HG03135 (cell line): Measurements from ENCODE around the gene IRF1.

Experiments used
- ATAC-seq: cut with Tn5 transposase; IDR thresholded peaks from one replicate; pipeline ENCODE4 v1.9.1; 2021; ENCODE audit warnings: mild to moderate bottlenecking, moderate library complexity; ENCODE audit not compliant: unreplicated experiment

Gene IRF1

DNA sequence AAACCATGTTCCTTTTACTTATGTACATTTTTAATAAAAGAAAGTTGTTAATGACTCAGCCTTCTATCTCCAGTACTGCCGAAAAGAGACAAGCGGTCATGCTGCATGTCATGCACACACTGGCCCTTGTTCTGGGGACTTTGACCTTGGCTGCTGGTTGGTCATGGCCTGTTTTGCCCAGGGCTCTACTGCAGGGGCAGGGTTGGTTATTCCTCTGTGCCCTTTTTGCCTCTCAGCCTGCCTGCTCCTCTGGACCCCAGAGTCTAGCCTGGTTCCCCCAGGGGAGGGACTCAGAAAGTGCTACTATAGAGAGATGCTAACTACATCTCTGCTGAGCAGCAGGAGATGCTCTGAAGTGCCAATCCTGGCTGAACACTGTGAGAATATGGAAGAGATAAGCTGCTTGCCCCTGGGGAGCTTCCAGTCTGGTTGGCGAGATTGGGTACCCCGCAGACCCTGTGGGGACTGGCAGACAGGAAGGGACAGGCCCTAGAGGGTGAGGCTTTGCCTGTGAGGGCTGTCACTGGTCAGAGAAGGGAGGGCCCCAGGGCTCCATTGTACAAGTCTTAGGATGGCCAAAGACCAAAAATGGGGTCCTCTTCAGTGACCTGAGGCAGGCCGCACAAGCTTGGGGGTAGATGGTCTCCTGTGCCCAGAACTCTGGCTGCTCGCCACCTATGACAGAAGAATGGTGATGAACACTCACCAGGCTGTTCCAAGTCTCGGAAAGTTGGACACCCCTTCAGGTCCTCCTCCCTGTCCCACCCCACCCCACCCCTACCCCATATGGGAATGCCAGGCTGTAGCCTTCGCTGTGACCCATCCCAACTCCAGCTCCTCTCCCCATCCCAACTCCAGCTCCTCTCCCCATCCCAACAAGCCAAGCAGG lies 14.3 kb downstream of the IRF1 start:
- ATAC-seq: no peak

DNA sequence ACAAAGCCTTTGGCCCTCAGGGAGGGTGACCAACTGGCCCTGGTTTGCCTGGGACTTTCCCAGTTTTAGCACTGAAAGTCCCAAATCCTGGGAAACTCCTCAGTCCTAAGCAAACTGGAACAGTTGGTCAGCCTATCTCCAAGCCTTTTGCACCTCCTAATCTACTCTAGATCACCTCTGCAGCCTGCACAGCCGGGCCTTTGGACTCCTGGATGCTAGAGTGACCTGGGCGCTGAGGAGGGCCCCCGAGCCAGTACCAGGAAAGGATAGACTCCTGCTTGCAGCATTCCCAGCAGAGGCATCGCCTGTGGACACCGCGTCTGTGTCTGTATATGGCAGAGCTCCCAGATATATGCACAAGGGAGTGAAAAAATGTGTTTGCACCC lies 15.1 kb downstream of the IRF1 start:
- ATAC-seq: no peak

DNA sequence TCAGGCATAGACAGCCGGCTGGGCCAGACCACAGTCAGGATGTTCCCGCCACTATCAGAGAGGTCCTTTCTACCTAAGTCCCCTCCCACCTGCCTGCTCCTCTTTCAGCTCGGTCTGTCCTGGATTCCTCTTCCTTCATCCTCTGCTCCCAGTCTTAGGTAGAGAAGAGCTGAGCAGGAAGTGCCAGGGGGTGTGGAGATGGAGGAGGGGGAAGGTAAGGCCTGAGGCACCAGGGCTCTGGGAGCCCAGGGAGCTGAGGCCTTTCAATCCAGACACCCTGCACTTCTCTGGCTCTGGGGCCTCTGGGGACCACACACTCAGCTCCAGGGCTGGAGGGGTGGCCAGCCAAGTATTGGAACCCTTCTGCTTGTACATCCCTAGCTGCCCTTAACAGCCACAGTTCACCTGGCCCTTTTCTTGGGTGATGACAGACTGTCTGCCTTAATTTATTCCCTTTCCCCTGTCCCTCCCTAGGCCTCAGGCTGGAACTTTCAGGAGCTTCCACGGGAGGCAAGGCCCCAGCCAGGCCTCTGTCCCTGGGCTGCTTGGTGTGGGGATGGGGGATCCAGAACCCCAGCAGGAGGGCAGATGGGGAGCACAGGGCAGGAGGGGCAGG lies 15.6 kb downstream of the IRF1 start:
- ATAC-seq: no peak

DNA sequence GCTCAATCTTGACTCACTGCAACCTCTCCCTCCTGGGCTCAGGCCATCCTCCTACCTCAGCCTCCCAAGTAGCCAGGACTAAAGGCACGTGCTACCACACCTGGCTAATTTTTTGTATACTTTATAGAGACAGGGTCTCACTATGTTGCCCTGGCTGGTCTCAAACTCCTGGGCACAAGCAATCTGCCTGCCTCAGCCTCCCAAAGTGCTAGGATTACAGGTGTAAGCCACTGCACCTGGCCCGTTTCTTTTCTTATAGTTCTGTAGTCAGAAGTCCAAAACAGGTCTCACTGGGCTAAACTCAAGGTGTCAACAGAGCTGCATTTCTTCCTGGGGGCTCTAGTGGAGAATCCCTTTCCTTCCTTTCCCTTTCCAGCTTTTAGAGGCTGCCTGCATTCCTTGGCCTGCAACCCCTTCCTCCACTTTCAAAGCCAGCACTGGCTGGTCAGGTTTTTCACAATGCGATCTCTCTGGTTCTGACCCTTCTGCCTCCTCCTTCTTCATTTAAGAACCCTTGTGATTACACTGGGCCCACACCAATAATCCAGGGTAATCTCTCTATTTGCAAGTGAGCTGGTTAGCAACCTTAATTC lies 16.3 kb downstream of the IRF1 start:
- ATAC-seq: no peak

DNA sequence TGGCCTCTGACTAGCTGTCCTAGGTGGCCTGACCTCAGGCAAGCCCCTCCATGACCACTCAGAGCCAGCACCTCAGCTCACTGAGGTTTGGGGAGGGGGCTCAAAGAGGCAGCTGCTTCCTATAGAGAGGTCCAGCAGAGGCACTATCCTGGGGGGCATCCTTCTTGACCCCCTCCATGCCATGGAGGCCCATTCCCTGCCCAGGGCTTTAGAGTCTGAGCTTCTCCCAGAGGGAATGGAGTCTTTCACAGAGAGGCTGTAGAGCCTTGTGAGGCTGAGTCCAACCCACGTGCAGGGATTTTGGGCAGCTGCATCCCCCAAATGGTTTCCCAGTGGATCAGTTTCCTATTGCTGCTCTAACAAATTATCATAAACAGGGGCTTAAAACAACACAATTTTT lies 16.9 kb downstream of the IRF1 start:
- no peak for ATAC-seq

DNA sequence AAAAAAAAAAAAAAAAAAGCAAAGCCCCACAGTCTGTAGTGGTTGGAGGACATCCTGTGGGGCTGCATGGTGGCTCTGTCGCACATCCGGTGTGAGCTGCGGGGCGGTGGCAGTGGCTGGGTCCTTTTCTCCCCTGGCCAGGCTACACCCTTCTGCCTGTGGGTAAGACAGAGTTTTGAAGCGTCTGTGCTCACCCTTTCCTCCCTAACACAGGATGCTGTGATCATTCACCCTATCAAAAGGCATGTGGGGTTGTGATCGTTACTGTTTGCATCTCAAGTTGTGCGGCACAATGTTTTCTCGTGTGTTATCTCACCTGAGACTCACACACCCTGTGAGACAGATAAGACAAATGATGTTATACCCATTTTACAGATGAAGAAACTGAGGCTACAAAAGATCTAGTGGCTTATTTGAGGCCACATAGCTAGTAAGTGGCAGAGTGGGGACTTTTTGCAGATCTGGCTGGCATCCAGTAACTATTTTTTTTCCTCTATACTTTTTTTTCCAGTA lies 17.5 kb downstream of the IRF1 start:
- peak; percentile 69 for ATAC-seq

DNA sequence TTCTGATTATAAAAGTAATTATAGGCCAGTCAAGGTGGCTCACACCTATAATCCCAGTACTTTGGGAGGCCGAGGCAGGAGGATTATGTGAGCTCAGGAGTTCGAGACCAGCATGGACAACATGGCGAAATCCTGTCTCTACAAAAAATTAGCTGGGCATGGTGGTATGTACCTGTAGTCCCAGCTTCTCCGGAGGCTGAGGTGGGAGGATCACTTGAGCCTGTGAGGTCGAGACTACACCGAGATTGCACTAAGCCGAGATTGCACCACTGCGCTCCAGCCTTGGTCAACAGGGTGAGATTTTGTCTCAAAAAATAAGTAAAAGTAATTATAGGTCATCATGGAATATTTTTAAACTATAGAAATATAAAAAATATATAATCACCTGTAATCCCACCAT lies 18.1 kb downstream of the IRF1 start:
- no peak for ATAC-seq

DNA sequence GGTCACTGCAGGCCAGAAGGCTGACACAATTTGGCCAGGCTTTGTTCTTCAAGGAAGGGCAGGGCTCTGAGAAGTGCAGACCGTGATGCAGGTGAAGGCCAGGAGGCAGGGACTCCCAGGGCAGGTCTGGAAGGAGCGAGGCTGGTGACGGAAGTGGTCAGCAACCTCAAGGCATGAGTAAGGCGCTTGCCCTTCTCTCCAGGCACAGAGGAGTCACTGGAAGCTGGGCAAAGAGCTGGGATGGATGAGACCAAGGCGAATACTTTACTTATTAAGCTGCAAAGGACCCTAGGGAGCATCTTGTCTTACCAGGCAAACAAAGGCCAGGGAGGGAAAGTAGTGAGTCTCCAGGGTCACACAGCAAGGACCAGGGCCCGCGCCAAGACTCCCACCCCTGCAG lies 18.6 kb downstream of the IRF1 start:
- no peak for ATAC-seq

DNA sequence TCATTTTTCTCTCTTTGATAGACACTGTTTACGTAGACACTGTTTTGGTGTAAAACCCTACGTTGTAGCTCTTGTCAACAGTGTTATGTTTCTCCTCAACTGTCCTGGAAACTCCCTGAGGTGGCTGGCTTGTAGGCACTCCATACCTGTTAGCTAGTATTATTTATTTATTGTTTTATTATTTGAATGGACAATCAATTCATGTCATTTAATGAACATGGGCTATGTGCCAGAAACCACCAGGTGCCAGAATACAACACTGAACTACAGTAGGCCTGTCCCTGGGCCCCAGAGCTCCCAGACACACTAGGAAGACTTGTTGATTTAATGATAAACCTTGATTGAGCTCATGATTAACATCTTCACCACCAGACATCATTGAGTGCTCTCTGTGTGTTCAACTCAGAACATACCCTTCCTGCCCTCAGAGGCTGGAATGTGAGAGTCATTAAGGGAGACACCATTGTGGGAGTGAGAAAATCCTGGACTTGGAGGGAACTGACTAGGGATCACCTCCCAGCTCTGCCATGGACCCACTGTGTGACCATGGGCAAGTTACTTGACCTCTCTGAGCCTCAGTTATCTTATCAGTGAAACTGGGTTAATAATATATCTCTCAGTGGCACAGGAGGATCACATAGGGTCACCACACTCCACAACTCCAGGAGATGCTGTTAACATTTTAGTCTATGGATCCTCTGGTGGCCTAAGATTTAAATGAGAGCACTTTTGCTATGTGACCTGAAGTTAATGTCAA lies 19.2 kb downstream of the IRF1 start:
- no peak for ATAC-seq

DNA sequence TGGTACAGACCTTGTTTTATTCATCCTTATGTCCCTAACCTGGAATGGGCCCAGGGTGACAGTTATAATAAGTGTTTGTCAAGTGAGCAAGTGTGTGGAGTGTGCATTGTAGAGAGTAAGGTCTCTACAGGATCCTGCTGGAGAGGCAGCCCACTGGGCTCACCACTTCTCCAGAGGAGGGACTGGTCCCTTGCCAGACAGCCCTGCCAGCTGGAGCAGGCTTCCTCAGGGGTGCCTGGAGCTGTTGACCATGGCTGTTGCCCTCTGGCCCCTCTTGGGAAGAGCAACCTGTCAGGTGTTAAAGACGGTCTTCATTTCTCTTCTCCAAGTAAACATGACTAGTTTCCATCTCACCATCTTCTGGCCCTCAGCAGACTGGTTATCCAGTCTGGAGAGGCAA lies 20.0 kb downstream of the IRF1 start:
- ATAC-seq: no peak

DNA sequence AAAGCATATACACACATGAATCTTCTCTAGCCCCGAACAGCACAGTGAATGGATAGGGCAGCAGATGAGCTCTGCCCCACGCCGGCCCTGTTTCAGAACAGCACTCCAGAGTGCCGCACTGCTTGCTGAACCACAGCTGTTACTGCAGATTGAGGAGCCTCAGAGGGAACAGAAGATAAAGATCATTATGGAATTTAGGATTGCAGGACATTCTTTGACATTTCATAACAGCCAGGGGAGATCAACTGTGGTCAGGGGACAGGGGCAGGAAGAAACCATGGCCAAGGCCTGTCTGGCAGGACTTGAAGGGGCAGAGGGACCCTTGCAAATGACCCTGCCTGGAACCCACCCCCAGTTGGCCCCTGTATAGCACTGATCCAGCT lies 20.6 kb downstream of the IRF1 start:
- no peak for ATAC-seq

DNA sequence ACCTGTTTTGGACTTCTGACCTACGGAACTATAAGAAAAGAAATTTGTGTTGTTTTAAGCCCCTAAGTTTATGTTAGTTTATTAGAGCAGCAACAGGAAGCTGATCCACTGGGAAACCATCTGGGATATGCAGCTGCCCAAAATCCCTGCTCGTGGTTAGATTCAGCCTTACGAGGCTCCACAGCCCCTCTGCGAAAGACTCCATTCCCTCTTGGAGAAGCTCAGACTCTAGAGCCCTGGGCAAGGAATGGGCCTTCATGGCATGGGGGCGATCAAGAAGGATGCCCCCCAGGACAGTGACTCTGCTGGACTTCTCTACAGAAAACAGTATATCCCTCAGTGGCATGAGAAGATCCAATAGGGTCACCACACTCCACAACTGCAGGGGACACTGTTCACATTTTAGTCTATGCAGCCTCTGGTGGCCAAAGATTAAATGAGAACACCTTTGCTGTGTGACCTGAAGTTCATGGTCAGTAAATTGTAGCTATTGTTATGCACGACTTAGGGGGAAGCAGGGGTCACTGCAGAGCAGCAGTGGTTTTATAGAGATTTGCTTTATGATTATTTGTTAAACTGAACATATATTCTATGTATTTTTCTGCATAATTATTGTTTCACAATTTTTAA lies 21.1 kb downstream of the IRF1 start:
- no peak for ATAC-seq

DNA sequence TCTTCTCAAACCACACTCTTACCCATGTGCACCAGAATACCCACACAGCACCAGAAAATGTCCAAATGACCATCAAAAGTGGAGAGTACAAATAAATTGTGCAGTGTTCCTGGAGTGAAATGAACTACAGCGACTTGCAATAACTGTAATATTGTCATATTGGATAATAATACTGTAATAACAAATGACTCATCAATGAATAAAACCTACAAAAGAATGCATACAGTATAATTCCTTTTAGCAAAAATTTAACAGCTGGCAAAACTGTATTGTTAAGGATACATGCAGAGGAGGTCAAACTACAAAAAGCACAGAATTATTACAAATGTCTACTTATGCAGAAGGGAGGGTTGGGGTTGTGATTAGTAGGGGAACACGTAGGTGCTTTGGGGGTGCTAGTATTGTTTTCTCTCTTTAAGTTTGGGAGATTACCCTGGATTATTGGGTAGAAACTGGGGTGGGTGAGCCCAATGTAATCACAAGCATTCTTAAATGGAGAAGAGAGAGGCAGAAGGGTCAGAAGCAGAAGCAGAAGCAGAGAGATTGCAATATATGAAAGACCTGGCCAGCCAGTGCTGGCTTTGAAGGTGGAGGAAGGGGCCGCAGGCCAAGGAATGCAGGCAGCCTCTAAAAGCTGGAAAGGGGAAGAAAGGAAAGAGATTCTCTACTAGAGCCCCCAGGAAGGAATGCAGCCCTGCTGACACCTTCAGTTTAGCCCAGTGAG lies 21.8 kb downstream of the IRF1 start:
- ATAC-seq: no peak

DNA sequence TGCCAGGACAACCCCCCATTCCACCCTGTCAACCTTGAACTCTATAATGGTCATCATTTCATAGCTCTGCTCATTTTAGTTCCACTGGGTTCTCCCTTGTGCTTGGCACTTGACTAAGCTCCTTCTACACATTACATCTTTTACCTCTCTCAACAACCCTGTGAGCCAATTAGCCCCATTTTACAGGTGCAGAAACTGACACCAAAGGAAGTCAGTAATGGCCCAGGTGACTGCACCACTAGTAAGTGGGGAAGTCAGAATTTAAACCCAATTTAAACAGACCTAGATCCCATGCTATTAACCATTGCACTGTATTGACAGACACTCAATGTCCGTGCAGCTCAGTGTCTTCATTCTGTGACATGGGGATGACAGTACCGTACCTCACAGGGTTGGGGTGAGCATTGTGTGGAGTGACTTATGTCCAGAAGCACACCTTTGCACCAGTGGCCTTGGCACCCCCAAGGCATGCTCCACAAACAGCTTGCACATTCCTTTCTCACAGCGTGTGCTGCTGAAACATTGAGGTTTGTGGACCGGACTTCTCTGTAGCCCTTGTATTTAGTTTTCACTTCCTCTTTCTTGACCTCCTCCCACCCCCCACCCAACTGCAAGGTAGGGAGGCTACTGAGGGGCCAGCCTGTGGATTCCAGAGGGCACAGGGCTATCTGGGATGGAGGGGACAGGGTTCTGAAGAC lies 23.1 kb downstream of the IRF1 start:
- peak; percentile 33 for ATAC-seq

DNA sequence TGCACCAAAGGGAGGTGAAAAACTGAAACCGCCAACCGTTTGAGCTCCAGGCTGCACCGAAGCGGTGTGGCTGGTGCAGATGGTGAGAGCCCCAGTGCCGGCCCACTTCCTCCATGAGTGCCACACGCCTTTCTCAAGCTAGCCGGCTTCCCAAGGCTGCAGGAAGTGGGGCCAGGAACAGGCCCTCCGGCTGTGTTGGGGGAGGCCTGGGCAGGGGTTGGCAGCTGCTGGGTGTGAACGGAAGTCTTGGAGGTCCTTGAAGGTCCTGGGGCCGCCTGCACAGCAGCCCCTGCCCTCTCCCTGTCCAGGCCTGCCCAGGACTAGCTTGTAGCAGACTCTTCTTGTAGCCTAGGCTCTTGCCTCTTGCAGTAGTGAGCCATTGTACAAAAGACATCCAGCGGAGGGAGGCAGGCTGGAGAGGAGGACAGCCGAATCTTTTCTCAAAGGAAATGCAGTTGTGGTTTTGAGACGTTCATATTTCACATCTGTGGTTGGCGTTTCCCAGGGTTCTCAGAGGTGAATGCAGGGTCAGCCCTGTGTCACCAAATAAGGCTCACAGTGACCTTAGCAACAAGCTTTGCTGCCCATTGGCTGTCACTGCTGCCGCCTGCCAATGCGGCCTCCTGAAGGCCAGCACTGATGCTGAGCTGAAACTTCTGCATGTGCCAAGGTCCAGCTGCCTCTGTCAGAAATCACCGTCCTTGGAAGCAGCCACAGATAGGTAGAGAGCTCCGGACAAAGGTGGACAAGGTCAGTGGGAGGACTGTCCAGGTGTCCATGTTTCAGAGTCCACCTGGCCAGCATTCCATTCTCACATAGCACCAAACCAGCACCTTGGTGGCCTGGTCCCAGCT lies 23.9 kb downstream of the IRF1 start:
- ATAC-seq: peak; percentile 66

DNA sequence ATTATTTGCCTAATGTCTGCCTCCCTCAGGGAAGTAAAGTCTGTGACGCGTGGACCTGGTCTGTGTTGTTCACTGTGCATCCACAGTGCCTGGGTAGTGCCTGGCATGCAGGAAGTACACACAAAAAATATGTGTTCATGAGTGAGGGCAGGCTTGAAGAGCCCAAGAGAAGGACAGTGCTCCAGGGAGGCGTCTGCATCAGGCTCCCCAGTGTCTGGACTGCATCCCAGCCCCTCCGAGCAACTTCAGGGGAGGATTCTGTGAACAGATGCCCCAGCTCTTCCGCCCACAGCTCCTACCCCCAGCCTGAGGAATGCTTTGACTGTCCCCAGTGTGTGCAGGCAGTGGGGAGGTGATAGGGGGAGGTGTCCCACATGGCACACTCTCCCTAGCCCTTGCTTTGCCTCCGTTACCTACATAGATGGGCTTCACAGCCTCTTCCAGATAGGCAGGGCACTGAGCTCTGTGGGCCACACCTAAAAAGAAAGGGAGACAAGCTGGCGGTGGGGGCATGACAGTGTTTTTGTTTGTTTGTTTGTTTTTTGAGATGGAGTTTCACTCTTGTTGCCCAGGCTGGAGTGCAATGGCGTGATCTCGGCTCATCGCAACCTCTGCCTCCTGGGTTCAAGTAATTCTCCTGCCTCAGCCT lies 25.4 kb downstream of the IRF1 start:
- ATAC-seq: no peak

DNA sequence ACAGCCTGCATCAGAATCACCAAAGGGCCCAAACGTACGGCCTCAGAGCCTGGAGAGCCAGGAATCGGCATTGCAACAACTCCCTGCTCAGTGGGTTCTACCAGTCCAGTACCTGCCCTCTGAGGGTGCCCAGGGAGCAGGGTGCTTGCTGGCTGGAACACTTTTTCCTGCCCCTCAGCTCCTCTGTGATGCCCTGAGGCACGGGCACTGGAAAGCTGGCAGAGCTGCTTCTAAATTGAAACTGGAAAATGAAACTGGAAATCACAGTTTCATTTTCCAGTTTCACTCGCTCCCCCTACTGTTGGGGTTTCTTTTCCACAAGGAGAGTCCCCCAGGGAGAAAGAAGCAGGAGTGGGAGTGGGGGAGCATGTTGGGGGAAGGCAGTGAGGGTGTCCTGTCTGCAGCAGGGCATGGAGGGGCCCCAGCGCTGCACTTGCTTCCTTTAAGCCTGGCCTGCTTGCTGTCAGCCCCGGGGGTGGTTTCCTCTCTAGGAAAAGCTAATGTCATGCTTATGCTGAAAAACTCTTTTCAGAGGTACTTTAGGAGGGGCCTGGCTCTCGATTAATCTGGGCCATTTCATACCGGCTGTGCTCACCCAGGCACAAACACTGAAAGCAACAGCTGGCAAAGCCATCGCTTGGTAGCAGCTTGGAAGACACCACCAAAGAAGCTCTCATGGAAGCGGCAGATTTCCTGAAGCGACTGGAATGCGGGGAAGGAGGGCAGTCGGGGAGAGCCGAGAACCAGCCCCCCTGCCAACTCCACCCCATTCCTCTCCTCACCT lies 26.2 kb downstream of the IRF1 start:
- ATAC-seq: no peak

DNA sequence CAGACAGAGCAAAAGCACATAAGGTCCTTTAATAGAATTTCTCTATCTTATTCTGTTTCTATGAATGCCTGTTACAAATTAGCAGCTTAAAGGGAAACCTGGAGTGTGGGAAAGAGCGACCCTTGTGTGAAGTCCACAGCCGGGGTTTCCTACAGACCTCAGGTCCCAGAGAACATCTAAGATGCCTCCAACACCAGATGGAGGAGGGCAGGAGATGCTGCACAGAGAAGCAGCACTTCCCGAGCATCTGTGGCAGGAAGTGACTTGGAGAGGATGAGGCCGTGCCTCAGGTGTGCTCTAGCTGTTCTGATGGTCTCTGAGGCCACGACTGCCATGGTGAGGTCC lies 26.8 kb downstream of the IRF1 start:
- ATAC-seq: no peak
